ENCODE data around the gene CELF3.
"Not testable (repeated sequence)": the region's sequence is repeated elsewhere in the genome, so short reads cannot be mapped to it uniquely, and the experiment has no call there.

DNA sequence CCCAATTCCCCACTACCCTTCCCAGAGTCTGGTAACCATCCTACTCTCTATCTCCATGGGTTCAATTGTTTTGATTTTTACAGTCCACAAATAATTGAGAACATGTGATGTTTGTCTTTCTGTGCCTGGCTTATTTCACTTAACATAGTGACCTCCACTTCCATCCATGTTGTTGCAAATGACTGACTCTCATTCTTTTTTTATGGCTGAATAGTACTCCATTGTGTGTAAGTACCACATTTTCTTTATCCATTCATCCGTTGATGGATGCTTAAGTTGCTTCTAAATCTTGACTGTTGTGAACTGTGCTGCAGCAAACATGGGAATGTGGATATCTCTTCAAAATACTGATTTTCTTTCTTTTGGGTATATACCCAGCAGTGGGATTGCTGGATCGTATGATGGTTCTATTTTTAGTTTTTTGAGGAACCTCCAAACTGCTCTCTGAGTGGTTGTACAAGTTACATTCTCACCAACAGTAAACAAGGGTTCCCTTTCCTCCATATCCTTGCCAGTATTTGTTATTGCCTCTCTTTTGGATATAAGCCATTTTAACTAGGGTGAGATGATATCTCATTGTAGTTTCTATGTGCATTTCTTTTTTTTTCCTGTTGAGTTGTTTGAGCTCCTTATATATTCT is 46.4 kb downstream of the CELF3 start:
- not testable (repeated sequence) for TF ChIP-seq CTCF, EZH2phosphoT487, EZH2 (IDR thresholded peaks at IDR 0.05)
